GM12878 (cell line): Measurements from ENCODE around the gene ATN1. TPM values are rescaled to one million over a fixed set of nuclear protein-coding genes. Genes with fewer than 3 reads are reported as not detected.

Experiments
- ATF7 ChIP-seq: fragments of 450-650 bp; IDR thresholded peaks from 2 replicates; pipeline ENCODE4 v1.6.1; 2016; ENCODE audit warnings: low read depth, mild to moderate bottlenecking
- CBFB ChIP-seq: IDR thresholded peaks from 2 replicates; pipeline ENCODE4 v1.6.1; 2016; ENCODE audit warnings: antibody characterized with exemption, low read depth
- E2F8 ChIP-seq: fragments of 450-650 bp; IDR thresholded peaks from 2 replicates; pipeline ENCODE4 v1.6.1; 2018; ENCODE audit warnings: mild to moderate bottlenecking, low read depth, moderate library complexity; ENCODE audit not compliant: partially characterized antibody
- EP300 ChIP-seq, 2 experiments: fragments of 150-350 bp in 1 of 2; IDR thresholded peaks; 2 replicates each; pipeline ENCODE4 v1.6.1; 2011 to 2012; ENCODE audit warnings: low read depth in 2 of 2, low read length in 2 of 2, borderline replicate concordance in 1 of 2, improper control_type of control experiment in 1 of 2, inconsistent platforms in 1 of 2; ENCODE audit not compliant: control insufficient read depth in 1 of 2
- ESRRA ChIP-seq: IDR thresholded peaks from 2 replicates; pipeline ENCODE4 v1.6.1; 2012; ENCODE audit warnings: mild to moderate bottlenecking, low read length, improper control_type of control experiment
- FOS ChIP-seq: IDR thresholded peaks from 3 replicates; pipeline ENCODE4 v1.6.1; 2011; ENCODE audit warnings: borderline replicate concordance; ENCODE audit not compliant: insufficient read length; ENCODE audit errors: extremely low read depth
- FOXK2 ChIP-seq: fragments of 450-650 bp; IDR thresholded peaks from 2 replicates; pipeline ENCODE4 v1.6.1; 2017; ENCODE audit warnings: mild to moderate bottlenecking, moderate library complexity
- GATAD2B ChIP-seq: fragments of 450-650 bp; conservative IDR thresholded peaks from 2 replicates; pipeline ENCODE4 v1.6.1; 2017; ENCODE audit warnings: low read depth, mild to moderate bottlenecking, moderate library complexity
- IKZF1 ChIP-seq: fragments of 450-650 bp; conservative IDR thresholded peaks from 2 replicates; pipeline ENCODE4 v1.6.1; 2017; ENCODE audit warnings: antibody characterized with exemption, mild to moderate bottlenecking
- MEF2B ChIP-seq: fragments of 450-650 bp; IDR thresholded peaks from 2 replicates; pipeline ENCODE4 v1.6.1; 2018; ENCODE audit warnings: mild to moderate bottlenecking, moderate library complexity; ENCODE audit not compliant: partially characterized antibody, poor library complexity, severe bottlenecking
- MLLT1 ChIP-seq: fragments of 450-650 bp; IDR thresholded peaks from 2 replicates; pipeline ENCODE4 v1.6.1; 2016; ENCODE audit warnings: mild to moderate bottlenecking
- MTA3 ChIP-seq: IDR thresholded peaks from 2 replicates; pipeline ENCODE4 v1.6.1; 2012; ENCODE audit warnings: low read length, inconsistent platforms, borderline replicate concordance
- POLR2AphosphoS2 ChIP-seq: IDR thresholded peaks from 2 replicates; pipeline ENCODE4 v1.6.1; 2011; ENCODE audit warnings: low read depth, mild to moderate bottlenecking, low read length, improper control_type of control experiment, moderate library complexity
- POLR2AphosphoS5 ChIP-seq: IDR thresholded peaks from 2 replicates; pipeline ENCODE4 v1.6.1; 2011; ENCODE audit warnings: mild to moderate bottlenecking, low read length, inconsistent platforms
- RAD51 ChIP-seq: fragments of 450-650 bp; IDR thresholded peaks from 2 replicates; pipeline ENCODE4 v1.6.1; 2016; ENCODE audit warnings: moderate library complexity, mild to moderate bottlenecking, inconsistent platforms
- RFX5 ChIP-seq: IDR thresholded peaks from 2 replicates; pipeline ENCODE4 v1.6.1; 2011; ENCODE audit warnings: low read depth, low read length, improper control_type of control experiment
- SMAD5 ChIP-seq: IDR thresholded peaks from 2 replicates; pipeline ENCODE4 v1.6.1; 2016; ENCODE audit warnings: antibody characterized with exemption, low read depth
- SRF ChIP-seq, 2 experiments: IDR thresholded peaks; 2 replicates each; pipeline ENCODE4 v1.6.1; 2011; ENCODE audit warnings: low read depth in 2 of 2, low read length in 2 of 2, mild to moderate bottlenecking in 1 of 2, moderate library complexity in 1 of 2
- STAT3 ChIP-seq: IDR thresholded peaks from 2 replicates; pipeline ENCODE4 v1.6.1; 2011; ENCODE audit warnings: low read depth, low read length, improper control_type of control experiment
- YBX1 ChIP-seq: fragments of 450-650 bp; IDR thresholded peaks from 2 replicates; pipeline ENCODE4 v1.6.1; 2016; ENCODE audit warnings: antibody characterized with exemption
- ZBTB33 ChIP-seq: fragments of 450-650 bp; IDR thresholded peaks from 2 replicates; pipeline ENCODE4 v1.6.1; 2017; ENCODE audit warnings: mild to moderate bottlenecking
- ZNF207 ChIP-seq: fragments of 450-650 bp; IDR thresholded peaks from 2 replicates; pipeline ENCODE4 v1.6.1; 2014; ENCODE audit warnings: antibody characterized with exemption, mild to moderate bottlenecking, borderline replicate concordance
- ZNF274 ChIP-seq: IDR thresholded peaks from one replicate; pipeline ENCODE4 v1.8.0; 2011; ENCODE audit not compliant: insufficient read length, insufficient read depth
- ZZZ3 ChIP-seq: IDR thresholded peaks from 2 replicates; pipeline ENCODE4 v1.6.1; 2011; ENCODE audit warnings: low read depth; ENCODE audit not compliant: control insufficient read depth, insufficient read length
- polyA plus RNA-seq, 11 experiments: library from polyadenylated mRNA; depleted of rRNA in 4 of 11; unstranded in 6 of 11; stranded (reverse) in 5 of 11; fragments of >200 nt; fragmentation: Nextera tagmentation in 4 of 11; fragmentation: Illumina TruSeq in 1 of 11; extraction: Ambion mirVana in 4 of 11; extraction: Trizol in 1 of 11; gene quantifications; 1 replicate in 1 of 11; 2 replicates in 10 of 11; pipeline versions ENCODE4 v1.2.1 to v1.2.3, GENCODE V29; 2011 to 2016; ENCODE audit warnings: inconsistent platforms in 2 of 11, missing spikeins in 2 of 11, low read depth in 1 of 11
- total RNA-seq, 4 experiments: library from RNA; depleted of rRNA in 3 of 4; stranded (reverse); fragments of >200 nt in 3 of 4; fragmentation: Illumina TruSeq in 1 of 4; extraction: Trizol in 1 of 4; gene quantifications; 2 replicates each; pipeline versions ENCODE4 v1.2.1 to v1.2.3, GENCODE V29; 2013 to 2021

The ATN1 gene
- total and polyA plus RNA-seq, 10 of the 15 experiments (the other 5 are each of a cell fraction or from before 2014, with no cell fraction given) = 0.08 to 44.5 (median 5.0) TPM

- peak; percentile 93 for TF ChIP-seq POLR2AphosphoS5
- no peak for TF ChIP-seq RAD51
- no peak for TF ChIP-seq ZNF274
- TF ChIP-seq STAT3 = no peak
- TF ChIP-seq ZZZ3 = no peak
- TF ChIP-seq IKZF1 = peak; percentile 94
- TF ChIP-seq GATAD2B = peak; percentile 69
- TF ChIP-seq ZBTB33 = no peak
- no peak for TF ChIP-seq MLLT1
- TF ChIP-seq FOS = no peak
- TF ChIP-seq ESRRA = no peak
- no peak for TF ChIP-seq MEF2B
- TF ChIP-seq E2F8 = no peak
- peak; percentile 97 for TF ChIP-seq POLR2AphosphoS2
- TF ChIP-seq RFX5 = no peak
- TF ChIP-seq EP300 (IDR thresholded peaks at IDR 0.05; ENCODE audit: borderline replicate concordance in 1 of 2, control insufficient read depth in 1 of 2, low read depth in 2 of 2, low read length in 2 of 2) = no peak
- no peak for TF ChIP-seq YBX1
- peak; percentile 84; the same call in 1 of the 2 replicates for TF ChIP-seq ZNF207
- TF ChIP-seq SMAD5 = peak; percentile 69; the same call in 1 of the 2 replicates
- TF ChIP-seq CBFB = peak; percentile 80
- TF ChIP-seq SRF (IDR thresholded peaks at IDR 0.05; ENCODE audit: low read depth in 2 of 2, low read length in 2 of 2) = peak in 1 of 2 experiments; percentile 61; a peak in 2 of 4 replicates
- TF ChIP-seq FOXK2 = no peak
- TF ChIP-seq MTA3 = no peak
- TF ChIP-seq ATF7 = peak; percentile 32; the same call in 1 of the 2 replicates
Observed at GRCh38 chr12:6937481-6938352, 10.0 kb downstream of the ATN1 start (continued).
